A673 (cell line): ENCODE measurements around the gene NFILZ. TPM values are rescaled to one million over a fixed set of nuclear protein-coding genes. Genes with fewer than 3 reads are reported as not detected.

ENCODE experiments used
- BruUV-seq: library from RNA; stranded (reverse); fragments of 400-500 nt; replicated peaks from 2 replicates; lab custom pipeline; 2021; lab: Mats Ljungman, UMichigan
- CTCF ChIA-PET: fragments of 300-600 bp; sonication (Branson Sonifier 250); formaldehyde crosslinking; loops from one replicate; lab custom pipeline; 2022; ENCODE audit warnings: antibody characterized with exemption; lab: Charles Lee
- POLR2A ChIA-PET: fragments of 300-600 bp; sonication (Branson Sonifier 250); formaldehyde crosslinking; loops from one replicate; lab custom pipeline; 2022; ENCODE audit warnings: antibody characterized with exemption; ENCODE audit not compliant: low non-redundant PET; lab: Charles Lee
- DNase-seq: peaks from one replicate; pipeline ENCODE4 v3.0.0-alpha.2; 2015; ENCODE audit warnings: low spot score
- H3K27ac ChIP-seq: fragments of 200-600 bp; sonication (generic); 2 replicates; pipeline ENCODE4 v1.5.1; 2016; ENCODE audit warnings: mixed run types, low read depth, mild to moderate bottlenecking, mixed read lengths, antibody characterized with exemption, low read length; ENCODE audit not compliant: poor library complexity, severe bottlenecking
- H3K27me3 ChIP-seq: fragments of 200-600 bp; sonication (generic); replicated peaks from 2 replicates; pipeline ENCODE4 v1.6.1; 2017; ENCODE audit warnings: mixed run types, low read depth, mild to moderate bottlenecking, mixed read lengths, antibody characterized with exemption, low read length; ENCODE audit not compliant: insufficient read depth, poor library complexity
- H3K36me3 ChIP-seq: fragments of 200-600 bp; sonication (generic); 2 replicates; pipeline ENCODE4 v1.6.1; 2016; ENCODE audit warnings: mixed run types, mild to moderate bottlenecking, mixed read lengths, antibody characterized with exemption, low read length; ENCODE audit not compliant: insufficient read depth, poor library complexity, severe bottlenecking
- H3K4me1 ChIP-seq: fragments of 200-600 bp; sonication (generic); 2 replicates; pipeline ENCODE4 v1.6.1; 2017; ENCODE audit warnings: mixed run types, mild to moderate bottlenecking, mixed read lengths, antibody characterized with exemption, low read length; ENCODE audit not compliant: insufficient read depth, poor library complexity, severe bottlenecking
- H3K4me3 ChIP-seq: fragments of 200-600 bp; sonication (generic); 2 replicates; pipeline ENCODE4 v1.5.1; 2016; ENCODE audit warnings: low read depth, mixed run types, mild to moderate bottlenecking, mixed read lengths, low read length; ENCODE audit not compliant: poor library complexity, severe bottlenecking
- H3K9me3 ChIP-seq: fragments of 200-600 bp; sonication (generic); 2 replicates; pipeline ENCODE4 v1.6.1; 2016; ENCODE audit warnings: mixed run types, low read depth, mild to moderate bottlenecking, mixed read lengths, antibody characterized with exemption, low read length; ENCODE audit not compliant: poor library complexity, severe bottlenecking
- EZH2 ChIP-seq: fragments of 200-600 bp; sonication (generic); IDR thresholded peaks from 2 replicates; pipeline ENCODE4 v1.6.1; 2017; ENCODE audit warnings: borderline replicate concordance, low read depth, mild to moderate bottlenecking, mixed read lengths, antibody characterized with exemption, low read length; ENCODE audit not compliant: poor library complexity, severe bottlenecking
- intact Hi-C: fragments of 100-400 bp; cut with micrococcal nuclease; formaldehyde crosslinking; loops from one replicate; pipeline ENCODE4 v1.10.0; 2022; ENCODE audit not compliant: unreplicated experiment
- total RNA-seq: library from RNA; stranded (reverse); gene quantifications from 2 replicates; pipeline ENCODE4 v1.2.3, GENCODE V29; 2021
- TF ChIP-seq, protein P1 (sequence below): fragments of 300-800, 200-600 bp; sonication (generic); conservative IDR thresholded peaks from 2 replicates; pipeline ENCODE4 v1.5.1; 2017; ENCODE audit warnings: low read depth, mild to moderate bottlenecking, antibody characterized with exemption, low read length, moderate library complexity, mixed read lengths

The NFILZ gene
- total RNA-seq, 1 experiment from 2014 or later, result not detected

GRCh38 chr19:8641221-8641907 is 10.9 kb downstream of the NFILZ start:
- CTCF ChIA-PET, result interaction anchor here (0.6 to 1.6 kb wide), 9 partner anchors 8 to 284 kb away, joined by 3 to 23 read pairs (median 6); partner anchors contain the start of gene ZNF414
- POLR2A ChIA-PET, result no interaction called here
- Histone ChIP-seq H3K27ac (no peak overlapping the region), H3K9me3 (peaks cover 7% of the 10 kb centered on the region), H3K4me3 (no peak overlapping the region), H3K36me3 (no peaks in the 10 kb centered on the region), H3K27me3 (no peaks in the 10 kb centered on the region), H3K4me1 (peaks cover 24% of the 10 kb centered on the region)
- intact Hi-C loops, result no loop called here
- TF ChIP-seq EZH2, result no peak
- TF ChIP-seq, protein P1, sequence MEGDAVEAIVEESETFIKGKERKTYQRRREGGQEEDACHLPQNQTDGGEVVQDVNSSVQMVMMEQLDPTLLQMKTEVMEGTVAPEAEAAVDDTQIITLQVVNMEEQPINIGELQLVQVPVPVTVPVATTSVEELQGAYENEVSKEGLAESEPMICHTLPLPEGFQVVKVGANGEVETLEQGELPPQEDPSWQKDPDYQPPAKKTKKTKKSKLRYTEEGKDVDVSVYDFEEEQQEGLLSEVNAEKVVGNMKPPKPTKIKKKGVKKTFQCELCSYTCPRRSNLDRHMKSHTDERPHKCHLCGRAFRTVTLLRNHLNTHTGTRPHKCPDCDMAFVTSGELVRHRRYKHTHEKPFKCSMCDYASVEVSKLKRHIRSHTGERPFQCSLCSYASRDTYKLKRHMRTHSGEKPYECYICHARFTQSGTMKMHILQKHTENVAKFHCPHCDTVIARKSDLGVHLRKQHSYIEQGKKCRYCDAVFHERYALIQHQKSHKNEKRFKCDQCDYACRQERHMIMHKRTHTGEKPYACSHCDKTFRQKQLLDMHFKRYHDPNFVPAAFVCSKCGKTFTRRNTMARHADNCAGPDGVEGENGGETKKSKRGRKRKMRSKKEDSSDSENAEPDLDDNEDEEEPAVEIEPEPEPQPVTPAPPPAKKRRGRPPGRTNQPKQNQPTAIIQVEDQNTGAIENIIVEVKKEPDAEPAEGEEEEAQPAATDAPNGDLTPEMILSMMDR, result no peak
- DNase-seq, result no peak
- no TSS peak for BruUV-seq

- DNase-seq, result peak; percentile 76
- no peak overlapping the region for H3K27ac ChIP-seq
- no peak overlapping the region for H3K4me3 ChIP-seq
- H3K9me3 ChIP-seq, result peaks cover 7% of the 10 kb centered on the region
- H3K36me3 ChIP-seq, result no peaks in the 10 kb centered on the region
- BruUV-seq, result no TSS peak
- intact Hi-C loops, result no loop called here
- POLR2A ChIA-PET, result no interaction called here
- CTCF ChIA-PET, result interaction anchor here (0.6 to 1.6 kb wide), 12 partner anchors 8 to 379 kb away, joined by 3 to 23 read pairs (median 6); partner anchors contain the start of gene ZNF414
- H3K27me3 ChIP-seq, result no peaks in the 10 kb centered on the region
- H3K4me1 ChIP-seq, result peaks cover 24% of the 10 kb centered on the region
- no peak for TF ChIP-seq EZH2
- TF ChIP-seq, protein P1, result peak; percentile 76
These were observed 11.6 kb downstream of the NFILZ start for GRCh38 chr19:8641908-8642547.

GRCh38 chr19:8642561-8642960 is 12.1 kb downstream of the NFILZ start:
- Histone ChIP-seq H3K36me3 (no peaks in the 10 kb centered on the region), H3K4me3 (no peak overlapping the region), H3K27ac (no peak overlapping the region), H3K9me3 (peaks cover 7% of the 10 kb centered on the region), H3K27me3 (no peaks in the 10 kb centered on the region), H3K4me1 (peaks cover 24% of the 10 kb centered on the region)
- CTCF ChIA-PET, result interaction anchor here (0.6 to 1.6 kb wide), 8 partner anchors 9 to 379 kb away, joined by 3 to 23 read pairs (median 7); no protein-coding TSS in a partner anchor
- no TSS peak for BruUV-seq
- POLR2A ChIA-PET, result no interaction called here
- DNase-seq, result no peak
- no peak for TF ChIP-seq EZH2
- TF ChIP-seq, protein P1, result no peak
- intact Hi-C loops, result no loop called here
